Hippocampal formation (tissue), 2 donors: ENCODE results near the gene LCE1A.

ENCODE experiments used
- DNase-seq, 2 donors: peaks; one replicate each; lab custom pipeline; 2025; lab: John Stamatoyannopoulos, UW

The LCE1A gene

GRCh38 chr1:152870831-152871730 is 43.8 kb downstream of the LCE1A start:
- DNase-seq = no peak

- DNase-seq = no peak
Measured at GRCh38 chr1:152871731-152872126, 44.5 kb downstream of the LCE1A start.

- no peak for DNase-seq
Measured at GRCh38 chr1:152873495-152873894, 46.2 kb downstream of the LCE1A start.

- DNase-seq = no peak
Measured at GRCh38 chr1:152876827-152877226, 49.6 kb downstream of the LCE1A start.
